DMS153 treated with DMSO at 0.1 percent for 48 hours (cell line): Measurements from ENCODE around the gene VAMP5.
A peak's percentile ranks its signal among the peaks of the same experiment; 100 is the strongest.
"Not testable (repeated sequence)": the region's sequence is repeated elsewhere in the genome, so short reads cannot be mapped to it uniquely, and the experiment has no call there.

Source experiments
- DNase-seq: peaks from one replicate; lab custom pipeline; 2025; ENCODE audit not compliant: unreplicated experiment; lab: John Stamatoyannopoulos, UW

The VAMP5 gene

GRCh38 chr2:85600951-85601770 is 16.9 kb downstream of the VAMP5 start:
- no peak for DNase-seq

DNA sequence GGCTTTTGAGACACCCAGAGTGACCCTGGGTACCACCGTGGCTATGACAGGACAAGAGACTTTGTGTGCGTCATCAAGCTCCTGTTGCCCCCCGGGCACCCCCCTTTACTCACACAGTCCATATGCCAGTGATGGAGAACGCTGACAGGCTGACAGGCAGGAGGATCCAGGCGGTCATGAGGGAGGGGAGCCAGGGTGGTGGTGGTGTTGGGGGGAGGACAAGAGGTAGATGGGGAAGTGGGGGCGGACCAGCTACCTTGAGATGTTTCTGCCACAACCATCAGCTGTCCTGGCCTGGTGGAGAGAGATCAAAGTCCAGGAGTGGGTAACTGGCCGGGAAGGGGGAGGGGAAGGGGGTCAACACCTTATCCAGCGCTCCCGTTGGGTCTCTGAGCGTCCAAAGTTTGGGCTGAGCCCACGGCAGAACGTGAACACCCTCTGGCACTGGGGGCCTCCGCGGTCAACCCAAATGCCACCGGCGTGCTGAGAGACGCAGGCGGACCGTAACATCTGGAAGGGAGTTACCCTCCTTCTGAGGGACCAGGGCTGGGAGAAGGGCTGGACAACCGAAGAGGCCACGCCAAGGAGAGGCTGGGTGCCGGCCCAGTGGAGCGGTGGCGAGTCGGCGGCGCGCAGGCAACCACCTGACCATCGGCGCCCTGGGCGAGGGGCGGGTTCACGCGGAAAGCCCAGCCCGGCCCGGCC is 17.7 kb downstream of the VAMP5 start:
- DNase-seq, result no peak

DNA sequence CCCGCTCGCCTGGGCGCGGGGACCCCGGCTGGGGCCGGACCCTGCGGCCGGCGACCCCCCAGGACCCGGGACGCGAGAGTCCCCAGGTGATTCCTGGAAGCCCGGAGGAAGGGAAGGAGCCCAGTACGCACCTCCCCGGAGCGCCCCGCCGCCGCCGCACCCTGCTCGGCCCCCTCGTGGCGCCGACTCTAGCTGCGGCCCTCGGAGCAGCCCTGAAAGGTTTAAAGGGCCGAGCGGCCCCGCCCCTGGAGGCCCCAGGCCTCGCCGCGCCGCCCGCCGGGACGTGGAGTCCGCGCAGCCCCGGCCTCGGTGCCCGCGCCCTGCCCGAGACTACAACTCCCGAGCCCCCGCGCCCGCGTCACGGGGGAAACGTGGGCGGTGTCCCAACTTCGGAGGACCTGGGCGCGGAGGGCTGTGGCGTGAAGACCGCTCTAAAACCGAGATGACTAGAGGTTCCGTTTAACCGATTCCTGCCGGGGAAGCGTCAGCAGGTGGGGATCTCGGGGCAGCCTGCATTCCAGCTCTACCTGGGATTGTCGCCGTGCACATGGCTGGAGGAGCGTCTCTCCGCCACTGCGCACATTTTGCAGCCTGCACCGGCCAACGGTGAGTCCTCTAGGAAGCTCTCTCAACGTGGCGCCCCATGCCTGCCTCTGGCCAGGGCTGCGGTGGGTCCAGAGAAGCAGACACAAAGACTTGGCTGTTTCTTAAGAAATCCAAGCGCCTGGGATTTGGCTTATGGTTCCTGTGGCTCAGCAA is 18.4 kb downstream of the VAMP5 start, which contains the start of gene TMEM150A:
Gene TMEM150A (minus strand): TSS at position 223 of the 759 bp plus-strand sequence. CDS start 750 bp downstream, outside the sequence.
- peak; percentile 71 for DNase-seq

DNA sequence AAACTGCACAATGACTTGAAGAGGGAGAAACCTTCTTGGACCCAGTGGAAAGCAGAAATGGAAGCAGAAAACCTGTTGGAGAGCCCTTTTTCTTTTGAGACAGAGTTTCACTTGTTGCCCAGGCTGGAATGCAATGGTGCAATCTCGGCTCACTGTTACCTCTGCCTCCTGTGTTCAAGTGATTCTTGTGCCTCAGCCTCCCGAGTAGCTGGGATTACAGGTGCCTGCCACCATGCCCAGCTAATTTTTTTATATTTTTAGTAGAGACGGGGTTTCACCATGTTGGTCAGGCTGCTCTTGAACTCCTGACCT is 19.9 kb downstream of the VAMP5 start:
- not testable (repeated sequence) for DNase-seq

DNA sequence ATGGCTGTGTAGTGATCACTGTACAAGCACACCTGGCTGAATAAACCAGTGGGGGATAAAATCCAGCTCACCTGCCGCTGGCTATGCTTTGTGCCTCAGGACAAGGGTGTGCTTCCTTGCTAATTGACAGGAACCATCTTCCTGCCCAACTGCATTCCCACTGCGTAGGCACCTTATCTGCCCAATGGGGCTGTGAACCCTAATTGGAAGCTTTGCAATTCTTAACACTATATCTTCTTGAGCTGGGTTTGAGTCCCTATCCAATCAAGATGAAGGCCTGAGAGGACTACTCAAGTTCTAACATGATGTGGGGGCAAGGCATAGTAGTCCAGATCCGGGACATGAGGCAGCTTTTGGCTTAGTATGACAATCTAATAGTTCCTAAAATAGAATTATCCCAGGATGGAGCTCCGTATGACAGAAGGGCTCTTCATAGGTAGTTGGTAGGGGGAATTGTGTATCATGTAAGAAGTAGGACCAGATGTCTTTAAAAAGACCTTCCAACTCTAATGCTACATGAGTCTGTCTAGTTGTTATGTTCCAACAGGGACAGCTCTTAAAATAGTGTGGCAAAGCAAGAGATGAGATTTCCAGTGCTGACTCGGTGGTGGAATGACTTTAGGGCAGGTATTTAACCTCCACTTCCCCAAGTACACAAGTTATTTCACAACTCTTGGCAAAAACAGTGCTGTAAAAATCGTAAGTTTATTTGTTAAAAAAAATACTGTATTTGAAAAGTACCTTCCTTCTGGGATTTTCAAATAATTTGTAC is 20.5 kb downstream of the VAMP5 start:
- DNase-seq, result no peak

GRCh38 chr2:85605406-85606115 is 21.3 kb downstream of the VAMP5 start:
- no peak for DNase-seq

GRCh38 chr2:85606116-85606455 is 21.9 kb downstream of the VAMP5 start:
- no peak for DNase-seq

DNA sequence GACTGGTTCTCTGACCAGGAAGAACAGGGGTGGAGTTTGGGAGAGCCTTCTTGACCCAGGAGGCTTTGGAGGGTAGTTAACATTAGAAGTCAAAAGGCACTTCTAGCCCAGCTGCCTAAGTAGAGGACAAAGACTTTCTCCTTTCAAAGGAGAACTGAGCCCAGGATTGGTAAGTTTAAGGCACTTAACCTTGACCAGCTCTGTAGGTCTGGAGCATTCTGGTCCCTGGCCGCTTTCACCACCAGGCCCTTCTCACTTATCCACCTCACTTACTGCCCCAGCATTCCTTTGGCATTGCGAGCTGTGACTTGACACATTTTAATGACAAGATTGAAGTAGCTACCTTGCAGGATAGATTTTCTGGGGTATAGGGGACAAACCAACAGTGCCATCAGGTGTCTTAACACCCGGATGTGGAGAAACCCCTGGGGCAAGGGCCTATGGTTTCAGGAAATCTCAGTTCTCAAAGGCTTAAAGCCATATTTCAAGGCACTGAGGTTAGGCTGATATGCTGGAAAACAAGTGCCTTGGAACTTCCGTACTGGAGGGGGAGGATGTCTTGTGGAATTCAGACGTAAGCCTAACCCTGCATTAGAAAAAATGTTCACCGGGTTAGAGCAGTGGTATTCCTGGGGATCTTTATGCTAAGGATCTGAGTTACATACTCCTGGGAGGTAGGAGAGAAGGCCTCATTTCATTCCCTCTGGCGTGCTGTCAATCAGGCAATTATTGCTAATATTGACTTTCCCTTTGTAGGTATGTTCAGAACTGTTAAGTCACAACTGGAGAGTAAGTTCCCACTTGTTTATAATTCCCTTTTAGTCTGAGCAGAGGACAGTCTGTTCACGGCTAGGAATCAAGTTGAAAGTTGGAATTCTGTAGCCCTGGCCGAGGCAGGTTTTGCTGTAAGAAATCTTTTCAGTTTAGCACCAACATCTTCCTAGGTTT is 23.3 kb downstream of the VAMP5 start:
- no peak for DNase-seq

DNA sequence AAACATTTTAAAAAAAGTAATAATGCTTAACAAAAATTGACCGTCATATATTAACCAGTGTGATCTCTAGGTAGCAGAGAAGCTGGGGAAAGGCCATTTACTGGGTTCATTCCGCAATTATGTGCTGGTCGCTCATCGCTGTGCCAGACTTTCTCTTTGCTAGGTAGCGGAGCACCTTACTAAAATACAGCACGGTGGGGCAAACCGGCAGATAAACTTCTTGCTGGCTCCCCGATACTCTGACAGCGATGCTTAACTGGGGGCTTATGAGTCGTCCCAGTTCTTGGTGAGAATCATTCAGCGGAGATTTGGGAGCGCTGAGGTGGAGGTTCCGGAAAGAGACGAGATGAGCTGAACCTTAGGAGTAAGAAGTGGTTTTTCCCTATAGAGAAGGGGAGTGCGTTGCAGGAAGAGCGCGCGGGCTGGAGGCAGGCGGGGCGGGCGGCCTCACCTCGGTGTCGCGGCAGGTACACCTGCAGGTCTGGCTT is 27.0 kb downstream of the VAMP5 start:
- DNase-seq, result no peak

DNA sequence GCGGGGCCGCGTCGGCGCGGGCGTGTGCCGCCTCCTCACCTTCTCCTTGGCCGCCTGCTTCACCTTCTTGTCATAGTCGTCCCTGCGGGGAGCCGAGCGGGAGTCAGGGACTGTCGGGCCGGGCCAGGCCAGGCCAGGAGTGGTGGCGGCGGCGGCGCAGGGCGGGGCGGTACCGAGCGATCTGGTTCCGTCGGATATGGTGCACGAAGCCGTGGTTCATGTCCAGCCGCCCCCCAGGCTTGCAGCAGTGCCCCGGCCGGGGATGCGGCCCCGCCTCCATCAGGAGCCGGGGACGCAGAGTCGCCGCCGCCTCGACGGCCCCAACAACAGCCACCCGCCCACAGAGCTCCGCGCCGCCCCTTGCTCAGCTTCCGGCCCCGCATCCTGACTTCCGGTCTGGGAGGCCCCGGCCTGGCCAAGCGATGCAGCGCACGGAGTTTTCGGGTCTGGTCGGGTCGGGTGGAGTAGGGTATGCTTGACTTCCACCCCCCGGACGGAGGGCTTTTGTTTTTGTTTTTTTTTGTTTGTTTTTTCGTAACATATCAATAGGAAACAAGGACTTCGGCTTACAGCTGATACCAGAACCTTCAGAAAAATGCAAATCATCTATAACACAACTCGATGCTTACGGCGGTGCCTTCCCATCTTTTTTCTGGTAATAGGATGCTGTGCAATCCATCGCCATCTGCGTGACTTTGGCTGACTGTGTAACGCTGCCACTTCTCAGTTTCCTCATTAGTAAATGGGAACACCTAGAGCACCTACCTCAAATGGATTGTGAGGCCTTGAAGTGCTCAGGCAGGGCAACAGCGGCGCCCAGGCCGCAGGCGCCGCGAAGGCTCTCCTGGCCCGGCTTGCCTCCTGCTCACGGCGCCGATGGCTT is 27.7 kb downstream of the VAMP5 start, which contains the start of gene C2orf68:
Gene C2orf68 (minus strand): TSS at position 362 of the 883 bp plus-strand sequence. CDS start 82 bp downstream, at position 280.
- DNase-seq, result peak; percentile 81

GRCh38 chr2:85613717-85614515 is 29.7 kb downstream of the VAMP5 start:
- DNase-seq, result no peak

GRCh38 chr2:85614757-85615156 is 30.5 kb downstream of the VAMP5 start:
- DNase-seq, result not testable (repeated sequence)

GRCh38 chr2:85615413-85615728 is 31.1 kb downstream of the VAMP5 start:
- no peak for DNase-seq

DNA sequence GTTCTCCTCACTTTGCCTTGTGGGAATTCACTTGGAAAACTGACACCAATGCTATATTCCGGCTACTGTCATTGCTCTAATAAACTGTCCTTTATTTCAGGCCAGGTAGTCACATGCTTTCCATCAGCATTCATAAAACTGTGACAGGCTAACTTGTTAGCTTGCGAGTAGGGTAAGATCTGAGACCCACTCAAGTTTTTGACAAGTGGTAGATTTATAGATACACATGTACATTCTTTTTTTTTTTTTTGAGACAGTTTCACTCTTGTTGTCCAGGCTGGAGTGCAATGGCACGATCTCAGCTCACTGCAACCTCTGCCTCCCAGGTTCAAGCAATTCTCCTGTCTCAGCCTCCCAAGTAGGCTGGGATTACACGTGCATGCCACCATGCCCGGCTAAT is 33.5 kb downstream of the VAMP5 start:
- not testable (repeated sequence) for DNase-seq

GRCh38 chr2:85619617-85620016 is 35.4 kb downstream of the VAMP5 start:
- no peak for DNase-seq

DNA sequence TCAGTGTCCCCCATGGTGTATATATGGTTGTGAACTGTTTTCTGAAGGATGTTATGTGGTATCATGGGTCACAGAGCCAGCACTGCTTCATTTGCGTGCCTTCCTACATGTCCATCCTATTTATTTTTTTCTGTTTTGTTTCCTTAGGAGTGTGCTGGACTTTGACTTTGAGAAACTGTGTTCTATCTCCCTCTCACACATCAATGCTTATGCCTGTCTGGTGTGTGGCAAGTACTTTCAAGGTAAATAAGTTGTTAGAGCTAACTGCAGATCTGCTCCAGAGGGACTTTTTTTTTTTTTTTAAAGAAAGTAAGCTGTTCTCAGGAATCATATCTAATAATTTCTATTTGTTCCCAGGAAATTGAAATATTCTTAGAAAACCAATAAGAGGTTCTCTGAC is 37.1 kb downstream of the VAMP5 start:
- DNase-seq, result no peak

DNA sequence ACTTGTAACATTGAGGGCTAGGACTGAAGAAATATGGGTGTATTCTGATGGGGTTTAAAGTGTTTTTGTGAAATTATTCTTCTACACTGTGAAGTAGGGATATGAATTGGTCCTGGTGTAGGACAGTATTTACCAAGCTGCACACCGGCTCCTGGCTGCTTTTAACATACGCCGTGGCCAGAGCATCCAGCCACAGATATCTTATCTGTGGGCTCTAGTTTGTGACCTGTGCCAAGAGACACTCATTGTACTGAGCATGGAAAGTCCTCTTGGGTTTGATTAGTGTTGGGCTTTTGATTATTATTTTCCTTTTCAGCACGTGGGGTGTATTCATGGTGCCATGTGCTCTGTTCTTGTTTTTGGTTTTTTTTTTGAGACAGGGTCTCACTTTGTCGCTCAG is 39.8 kb downstream of the VAMP5 start:
- DNase-seq, result no peak
